HG02840 (cell line): ENCODE measurements around the gene NT5DC1.

ENCODE experiments used
- ATAC-seq: cut with Tn5 transposase; IDR thresholded peaks from one replicate; pipeline ENCODE4 v1.9.1; 2021; ENCODE audit warnings: mild to moderate bottlenecking, moderate library complexity, moderate number of reproducible peaks; ENCODE audit not compliant: unreplicated experiment, low FRiP score

Gene NT5DC1

GRCh38 chr6:116298973-116299372, 198.3 kb downstream of the NT5DC1 start:
- ATAC-seq: no peak
